Measurements from ENCODE around the gene TLR4.

The TLR4 gene

DNA sequence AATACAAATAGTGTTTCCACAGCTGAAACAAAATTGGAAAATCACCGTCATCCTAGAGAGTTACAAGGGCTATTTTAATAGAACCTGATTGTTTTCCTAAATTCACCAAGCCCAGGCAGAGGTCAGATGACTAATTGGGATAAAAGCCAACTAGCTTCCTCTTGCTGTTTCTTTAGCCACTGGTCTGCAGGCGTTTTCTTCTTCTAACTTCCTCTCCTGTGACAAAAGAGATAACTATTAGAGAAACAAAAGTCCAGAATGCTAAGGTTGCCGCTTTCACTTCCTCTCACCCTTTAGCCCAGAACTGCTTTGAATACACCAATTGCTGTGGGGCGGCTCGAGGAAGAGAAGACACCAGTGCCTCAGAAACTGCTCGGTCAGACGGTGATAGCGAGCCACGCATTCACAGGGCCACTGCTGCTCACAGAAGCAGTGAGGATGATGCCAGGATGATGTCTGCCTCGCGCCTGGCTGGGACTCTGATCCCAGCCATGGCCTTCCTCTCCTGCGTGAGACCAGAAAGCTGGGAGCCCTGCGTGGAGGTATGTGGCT is at the start of gene TLR4:
Gene TLR4 (plus strand): TSS at position 380 of the 552 bp plus-strand sequence. CDS start 70 bp downstream, at position 450.
- DNase-seq (ENCODE audit: low read depth), result peak; percentile 0

GRCh38 chr9:117656002-117656401 is 48.2 kb upstream of the TLR4 start:
- no peak for DNase-seq (ENCODE audit: low read depth)

GRCh38 chr9:117662651-117663050 is 41.6 kb upstream of the TLR4 start:
- no peak for DNase-seq (ENCODE audit: low read depth)

GRCh38 chr9:117664419-117664818 is 39.8 kb upstream of the TLR4 start:
- DNase-seq (ENCODE audit: low read depth), result no peak

GRCh38 chr9:117665601-117666385 is 38.4 kb upstream of the TLR4 start:
- DNase-seq (ENCODE audit: low read depth), result no peak

DNA sequence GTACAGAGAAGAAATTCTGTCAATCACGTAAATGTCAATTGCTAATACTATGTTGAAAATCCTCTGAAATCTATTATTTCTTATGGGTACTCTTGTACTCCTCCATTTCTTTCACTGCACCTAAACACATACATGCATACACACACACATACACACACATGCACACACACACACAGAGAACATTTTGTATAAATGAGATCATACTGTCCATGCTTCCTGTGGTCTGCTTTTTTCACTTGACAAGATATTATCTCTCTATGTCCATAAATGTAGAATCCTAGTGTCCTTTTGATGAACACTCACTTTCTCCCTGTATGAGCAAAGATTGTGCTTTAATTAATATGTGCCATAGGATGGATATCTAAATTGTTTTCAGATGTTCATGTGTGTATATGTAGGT is 32.7 kb upstream of the TLR4 start:
- DNase-seq (ENCODE audit: low read depth), result no peak

- DNase-seq (ENCODE audit: low read depth), result no peak
These were observed 31.8 kb upstream of the TLR4 start for GRCh38 chr9:117672369-117672768.

- DNase-seq (ENCODE audit: low read depth), result no peak
These were observed 26.6 kb upstream of the TLR4 start for GRCh38 chr9:117677572-117677971.

DNA sequence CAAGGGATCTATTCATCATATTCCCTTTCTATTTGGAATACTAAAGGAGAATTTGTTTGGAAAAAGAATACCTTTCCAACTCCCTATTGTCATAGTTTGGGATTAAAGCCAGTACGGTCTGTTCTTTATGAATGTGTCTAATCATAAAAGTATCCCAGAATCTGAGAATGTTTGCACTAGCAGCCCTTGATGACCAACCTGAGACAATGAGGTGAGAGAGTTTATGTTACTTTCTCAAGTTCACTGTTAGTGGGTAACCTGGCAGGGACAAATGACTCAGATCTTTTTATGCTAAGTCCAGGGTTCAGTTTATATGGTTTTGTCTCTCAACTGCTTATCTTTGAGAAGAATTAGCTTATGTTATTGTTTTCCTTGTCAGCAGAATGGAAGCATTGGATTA is 25.3 kb upstream of the TLR4 start:
- DNase-seq (ENCODE audit: low read depth), result no peak

DNA sequence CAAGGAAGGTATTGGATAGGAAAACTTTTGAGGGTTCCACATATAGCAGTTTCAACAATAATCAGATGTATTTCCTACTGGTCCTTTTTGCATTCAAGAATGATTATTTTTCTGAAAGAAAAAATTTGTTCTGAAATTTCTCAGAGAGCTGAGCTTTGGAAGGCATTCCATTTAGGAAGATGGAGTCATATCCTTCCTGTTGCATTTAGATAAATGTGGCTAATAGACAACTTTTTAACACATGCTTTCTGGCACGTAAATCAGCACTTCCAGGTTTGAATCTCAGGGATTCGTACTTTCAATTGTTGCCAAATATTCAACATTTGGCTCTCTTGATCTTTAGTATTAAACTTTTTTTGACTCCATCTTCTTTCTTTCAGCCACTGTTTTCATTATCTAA is 24.8 kb upstream of the TLR4 start:
- DNase-seq (ENCODE audit: low read depth), result no peak

DNA sequence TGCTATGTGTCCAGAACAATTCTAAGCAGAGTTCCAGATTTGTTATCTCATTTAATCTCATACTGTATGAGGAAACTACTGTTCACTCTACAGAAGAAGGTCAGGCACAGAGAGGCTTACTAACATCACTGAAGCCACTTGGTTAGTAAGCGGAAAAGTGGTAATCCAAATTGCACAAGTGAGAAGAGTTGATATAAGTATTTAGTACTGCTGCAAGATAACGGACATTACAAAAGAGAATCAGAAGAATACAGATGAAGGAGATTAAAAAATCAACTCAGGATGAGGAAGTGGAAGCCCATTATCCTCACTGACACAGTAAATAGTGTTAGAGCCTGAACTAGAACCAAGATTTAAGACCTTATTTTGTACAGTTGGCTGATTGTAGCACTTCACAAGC is 22.3 kb upstream of the TLR4 start:
- no peak for DNase-seq (ENCODE audit: low read depth)

- no peak for DNase-seq (ENCODE audit: low read depth)
These were observed 21.1 kb upstream of the TLR4 start for GRCh38 chr9:117682955-117683710.

DNA sequence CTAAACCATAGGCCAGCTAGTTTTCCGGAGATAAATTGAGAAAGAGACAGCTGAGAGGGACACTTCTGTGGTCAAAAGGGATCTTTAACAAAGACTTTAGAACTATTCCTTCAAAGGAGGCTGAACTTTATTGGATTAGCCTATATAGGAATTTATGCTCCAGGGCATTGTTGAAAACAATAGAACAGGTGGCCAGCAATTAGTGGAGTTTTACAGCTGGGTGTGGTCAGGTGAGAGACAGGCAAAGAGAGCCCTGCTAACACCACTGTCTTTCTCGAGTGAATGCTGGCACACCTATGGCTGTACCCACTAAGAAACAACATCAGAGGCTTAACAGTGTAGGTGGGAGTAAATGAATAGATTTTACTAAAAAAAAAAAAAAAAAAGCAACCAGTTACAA is 16.7 kb upstream of the TLR4 start:
- DNase-seq (ENCODE audit: low read depth), result no peak

DNA sequence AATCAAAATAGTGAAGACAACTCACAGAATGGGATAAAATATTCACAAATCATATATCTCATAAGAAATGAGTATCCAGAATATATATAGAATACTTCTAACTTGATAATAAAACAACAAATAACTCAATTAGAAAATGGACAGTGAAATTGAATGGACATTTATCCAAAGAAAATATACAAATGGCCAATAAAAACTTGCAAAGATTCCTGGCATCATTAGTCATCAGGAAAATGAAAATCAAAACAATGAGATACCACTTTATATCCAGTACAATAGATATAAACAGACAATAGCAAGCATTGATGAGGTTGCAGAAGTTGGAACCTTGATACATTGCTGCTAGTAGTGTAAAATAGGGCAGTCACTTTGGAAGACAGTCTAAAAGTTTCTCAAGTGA is 12.8 kb upstream of the TLR4 start:
- no peak for DNase-seq (ENCODE audit: low read depth)

- DNase-seq (ENCODE audit: low read depth), result no peak
These were observed 8.0 kb upstream of the TLR4 start for GRCh38 chr9:117696154-117696553.

GRCh38 chr9:117697046-117697445 is 7.2 kb upstream of the TLR4 start:
- DNase-seq (ENCODE audit: low read depth), result no peak

DNA sequence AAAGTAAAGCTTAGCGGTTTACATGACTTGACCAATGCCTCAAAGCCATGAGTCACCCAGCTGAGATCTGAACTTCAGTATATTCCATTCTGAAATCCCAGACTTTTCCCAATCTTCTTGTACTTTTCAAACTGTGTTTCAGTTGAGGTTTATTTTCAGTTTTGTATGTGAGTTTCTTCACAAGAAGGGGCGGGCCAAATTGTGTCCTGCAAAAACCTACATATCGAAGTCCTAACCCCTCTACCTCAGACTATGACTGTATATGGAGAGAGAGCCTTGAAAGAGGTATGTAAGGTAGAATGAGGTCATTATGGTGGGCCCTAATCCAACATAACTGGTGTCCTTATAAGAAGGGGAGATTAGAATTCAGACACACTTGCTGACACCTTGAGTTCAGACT is 666 bp upstream of the TLR4 start:
- no peak for DNase-seq (ENCODE audit: low read depth)

- no peak for DNase-seq (ENCODE audit: low read depth)
These were observed 394 bp downstream of the TLR4 start for GRCh38 chr9:117704597-117704996.

DNA sequence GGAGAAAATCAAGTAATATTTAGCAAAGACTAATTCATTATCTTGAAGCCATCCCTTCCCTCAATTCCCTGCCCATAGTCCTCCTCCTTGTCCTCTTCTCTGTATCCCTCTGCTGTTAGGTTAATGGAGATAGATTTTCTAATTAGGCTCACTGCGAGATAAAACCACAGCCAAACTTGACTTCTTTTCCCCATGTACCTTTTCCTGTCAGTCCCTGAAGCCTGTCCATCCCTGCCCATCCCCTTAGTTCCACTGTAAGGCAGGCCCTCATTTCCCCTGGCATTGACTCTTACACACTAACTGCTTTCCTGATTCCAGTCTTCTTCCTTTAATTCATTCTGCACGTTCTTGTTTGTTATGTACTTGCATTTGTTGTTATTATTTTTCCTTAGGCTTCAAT is 1.2 kb downstream of the TLR4 start:
- DNase-seq (ENCODE audit: low read depth), result no peak

DNA sequence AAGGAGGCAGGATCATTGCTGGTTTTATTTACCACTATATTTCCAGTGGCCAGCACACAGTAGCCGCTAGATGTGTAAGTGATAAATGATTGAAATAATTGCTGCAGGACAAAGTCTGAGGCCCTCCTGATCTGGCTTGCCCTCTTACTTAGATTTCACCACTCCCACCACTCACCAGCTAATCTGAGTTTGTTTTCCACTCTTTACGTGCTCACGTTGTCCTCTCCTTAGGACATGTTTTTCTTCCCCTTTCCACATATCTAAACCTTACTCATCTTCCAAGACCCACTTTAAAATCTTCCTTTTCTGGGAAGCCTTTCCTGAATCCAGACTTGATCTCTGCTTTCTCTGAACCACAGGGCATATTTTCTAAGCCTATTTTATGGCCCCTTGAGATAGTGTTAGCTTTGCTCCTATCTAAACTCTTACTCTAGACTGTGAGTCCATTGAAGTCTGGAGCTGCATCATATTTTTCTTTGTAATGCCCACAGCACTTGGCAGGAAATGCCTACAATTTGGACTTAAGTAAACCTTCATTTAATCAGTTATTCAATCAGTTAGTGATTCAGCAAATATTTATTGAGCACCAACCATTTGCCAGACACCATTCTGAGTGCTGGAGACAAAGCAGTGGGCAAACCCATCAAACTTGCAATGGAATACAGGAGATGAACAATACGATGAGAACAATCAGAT is 2.4 kb downstream of the TLR4 start:
- DNase-seq (ENCODE audit: low read depth), result no peak

GRCh38 chr9:117707561-117707960 is 3.4 kb downstream of the TLR4 start:
- no peak for DNase-seq (ENCODE audit: low read depth)

GRCh38 chr9:117709936-117710335 is 5.7 kb downstream of the TLR4 start:
- no peak for DNase-seq (ENCODE audit: low read depth)

GRCh38 chr9:117714282-117714681 is 10.1 kb downstream of the TLR4 start:
- no peak for DNase-seq (ENCODE audit: low read depth)
